SK-N-MC (cell line): Measurements from ENCODE around the gene STK39.

Source experiments
- EZH2 ChIP-seq: fragments of 200-600 bp; sonication (generic); IDR thresholded peaks from one replicate; pipeline ENCODE4 v1.6.1; 2017; ENCODE audit warnings: antibody characterized with exemption
- FOXP2 ChIP-seq: optimal IDR thresholded peaks from 2 replicates; pipeline ENCODE3; 2011; ENCODE audit warnings: mild to moderate bottlenecking, moderate library complexity; ENCODE audit not compliant: insufficient read depth; ENCODE audit errors: extremely low read length, control extremely low read depth
- POLR2AphosphoS5 ChIP-seq: IDR thresholded peaks from 2 replicates; pipeline ENCODE4 v1.6.1; 2012; ENCODE audit warnings: mild to moderate bottlenecking, low read depth, low read length, borderline replicate concordance

DNA sequence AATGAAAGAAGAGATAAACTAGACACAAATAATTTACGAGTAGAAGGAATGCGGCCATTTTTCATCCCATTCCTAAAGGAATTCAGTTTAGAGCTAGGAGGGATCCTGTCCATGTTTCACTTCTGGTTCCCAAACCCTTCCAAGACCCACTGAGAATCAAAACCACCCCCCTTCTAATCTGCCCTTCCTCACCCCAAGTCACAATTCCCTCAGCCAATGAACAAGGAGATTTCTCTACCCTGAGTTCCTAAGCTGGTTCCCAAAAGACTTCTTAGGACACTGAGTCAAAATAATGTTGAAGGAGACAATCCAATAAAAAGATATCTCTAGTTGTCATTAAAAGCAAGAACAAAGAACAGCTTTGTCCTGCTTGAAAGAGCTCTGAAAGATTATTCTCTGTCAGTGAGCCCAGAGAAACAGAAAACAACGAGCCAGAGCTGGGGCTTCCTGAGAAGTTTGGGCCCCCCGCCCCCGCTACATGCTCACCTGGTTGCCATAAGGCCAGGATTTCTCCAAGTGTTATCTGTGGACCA, 45.7 kb downstream of the STK39 start:
- TF ChIP-seq POLR2AphosphoS5 (no peak), EZH2 (no peak), FOXP2 (no peak)
